NCI-H187 treated with DMSO at 0.1 percent for 48 hours (cell line): Measurements from ENCODE around the gene PGRMC2.

ENCODE experiments used
- DNase-seq: peaks from one replicate; lab custom pipeline; 2025; lab: John Stamatoyannopoulos, UW

The PGRMC2 gene

DNA sequence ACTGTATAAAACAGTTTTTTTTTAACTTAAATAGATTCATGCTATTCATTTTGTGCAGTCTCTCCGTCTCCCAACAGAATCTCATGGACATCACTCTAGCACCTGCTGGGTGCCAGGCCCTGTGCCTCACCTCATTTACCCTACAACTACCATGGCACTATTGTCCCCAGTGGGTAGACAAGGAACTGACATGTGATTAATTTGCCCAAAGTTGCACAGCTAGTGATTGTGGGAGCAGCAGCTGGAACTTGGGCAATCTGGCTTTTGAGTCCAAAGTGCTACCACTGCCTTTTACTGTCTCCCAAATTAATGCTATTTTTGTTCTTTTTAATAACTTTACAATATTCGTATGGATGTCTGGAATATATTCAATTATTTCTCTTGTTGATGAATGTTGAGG lies 11.2 kb upstream of the PGRMC2 start:
- DNase-seq = no peak

GRCh38 chr4:128298146-128298758 lies 10.6 kb upstream of the PGRMC2 start:
- DNase-seq = no peak

- no peak for DNase-seq
Measured at GRCh38 chr4:128295255-128295654, 7.6 kb upstream of the PGRMC2 start.

DNA sequence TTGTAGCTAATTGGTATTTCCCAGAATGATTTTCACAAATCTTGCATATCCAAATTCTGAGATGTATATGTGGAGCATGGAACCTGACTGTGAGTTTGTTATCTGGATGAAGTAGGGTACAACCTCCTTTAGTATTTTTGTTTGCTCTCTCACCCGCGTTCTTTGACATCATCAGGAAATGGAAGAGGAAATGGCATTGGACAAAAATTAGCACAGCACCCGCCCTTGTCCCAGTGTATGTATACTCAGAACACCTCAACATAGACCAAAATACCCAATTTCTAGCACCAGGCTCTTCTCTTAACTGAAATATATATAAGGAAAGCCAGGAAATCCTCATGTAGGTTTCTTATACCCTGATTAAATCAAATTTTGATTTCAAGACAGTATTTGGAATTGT lies 6.9 kb upstream of the PGRMC2 start:
- no peak for DNase-seq

GRCh38 chr4:128292349-128292748 lies 4.7 kb upstream of the PGRMC2 start:
- DNase-seq = no peak

DNA sequence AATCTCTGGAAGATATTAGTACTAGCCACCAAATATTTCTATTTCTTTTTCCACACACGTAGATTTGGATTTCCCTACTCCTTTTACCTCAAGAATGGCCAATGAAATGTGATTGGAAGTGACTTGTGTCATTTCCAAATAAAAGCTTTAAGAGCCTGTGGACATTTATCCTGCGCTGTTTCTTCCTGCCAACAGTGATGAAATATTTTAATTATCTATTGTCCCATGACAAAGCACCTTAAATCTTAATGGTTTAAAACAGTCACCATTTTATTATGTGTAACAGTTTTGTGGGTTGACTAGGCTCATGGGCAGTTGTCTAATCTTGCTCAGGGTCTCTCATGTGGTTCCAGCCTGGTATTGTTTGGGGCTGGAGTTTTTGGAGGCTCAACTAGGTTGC lies 3.5 kb upstream of the PGRMC2 start:
- DNase-seq = no peak

- no peak for DNase-seq
Measured at GRCh38 chr4:128290526-128290925, 2.9 kb upstream of the PGRMC2 start.

- no peak for DNase-seq
Measured at GRCh38 chr4:128289523-128290158, 2.0 kb upstream of the PGRMC2 start.

GRCh38 chr4:128288689-128289106 lies 1.1 kb upstream of the PGRMC2 start:
- no peak for DNase-seq

DNA sequence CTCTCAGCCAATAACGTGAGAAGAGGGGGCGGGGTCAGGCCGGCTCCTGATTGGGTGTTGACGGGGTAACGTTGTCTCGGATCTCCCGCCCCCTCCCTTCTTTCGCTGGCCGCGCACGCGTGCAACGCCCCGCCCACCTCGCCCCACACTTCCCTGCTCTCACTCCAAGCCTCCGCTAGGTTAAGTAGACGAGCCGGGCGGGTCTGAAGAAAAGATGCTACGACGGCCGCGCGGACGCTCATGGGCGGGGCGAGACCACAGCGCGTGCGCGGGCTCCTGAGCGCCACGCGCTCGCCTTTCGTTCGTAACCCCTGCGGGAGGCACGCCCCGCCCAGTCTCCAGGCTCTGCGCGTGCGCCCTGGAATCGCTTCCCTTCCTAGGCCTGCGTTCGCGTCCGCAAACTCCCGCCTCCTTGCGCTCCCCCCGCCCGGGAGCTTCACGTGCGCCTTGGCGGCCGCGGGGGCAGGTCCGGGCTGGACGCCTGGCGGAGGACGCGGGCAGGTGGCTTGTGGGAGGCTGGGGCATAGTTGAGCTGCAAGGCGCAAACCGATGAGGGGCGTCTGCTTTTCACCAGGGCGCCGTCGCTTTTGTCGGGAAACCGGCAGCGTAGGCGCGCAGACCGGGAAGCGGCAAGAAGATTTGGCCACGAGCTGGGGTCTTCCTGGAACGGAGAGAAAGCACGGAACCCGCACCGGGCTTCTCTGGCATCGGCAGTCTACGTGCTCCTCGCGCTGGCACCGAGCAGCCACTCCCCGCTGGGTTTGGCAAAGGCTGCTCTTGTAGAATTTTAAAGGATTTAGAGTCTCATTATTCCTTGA lies 467 bp upstream of the PGRMC2 start:
- DNase-seq = peak; percentile 96

- DNase-seq = no peak
Measured at GRCh38 chr4:128286474-128287058, 1.0 kb downstream of the PGRMC2 start.

DNA sequence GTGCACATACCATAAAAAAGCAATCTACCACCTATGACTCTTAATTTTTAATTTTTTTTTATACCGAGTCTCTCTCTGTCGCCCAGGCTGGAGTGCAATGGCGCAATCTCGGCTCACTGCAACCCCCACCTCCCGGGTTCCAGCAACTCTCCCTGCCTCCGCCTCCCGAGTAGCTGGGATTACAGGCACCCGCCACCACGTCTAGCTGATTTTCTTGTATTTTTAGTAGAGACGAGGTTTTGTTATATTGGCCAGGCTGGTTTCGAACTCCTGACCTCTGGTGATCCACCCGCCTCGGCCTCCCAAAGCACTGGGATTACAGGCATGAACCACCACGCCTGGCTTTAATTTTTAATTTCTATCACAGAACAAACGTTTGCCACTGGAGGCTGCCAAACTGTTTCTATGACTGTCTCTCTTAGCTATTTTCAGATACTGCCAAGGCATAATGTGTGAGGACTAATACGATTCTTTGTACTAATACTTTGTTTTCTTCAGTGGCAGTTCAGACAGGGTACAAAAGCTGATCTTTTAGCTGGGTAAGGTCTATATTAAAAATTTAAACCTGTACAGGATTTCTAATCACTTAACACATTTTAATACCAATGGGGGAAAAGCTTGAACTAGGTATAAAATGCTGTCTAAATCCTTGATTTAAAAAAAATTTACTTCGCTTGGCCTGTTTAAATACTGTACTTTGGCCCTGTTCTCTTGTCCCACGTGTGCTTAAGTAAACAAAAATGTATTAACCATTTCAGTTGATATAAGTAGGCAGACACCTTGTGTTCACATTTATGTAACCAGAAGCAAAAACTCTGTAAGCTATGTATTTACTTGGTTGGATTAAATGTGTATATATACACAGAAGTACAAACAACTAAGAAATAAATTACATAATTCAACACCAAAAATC lies 2.3 kb downstream of the PGRMC2 start:
- no peak for DNase-seq

DNA sequence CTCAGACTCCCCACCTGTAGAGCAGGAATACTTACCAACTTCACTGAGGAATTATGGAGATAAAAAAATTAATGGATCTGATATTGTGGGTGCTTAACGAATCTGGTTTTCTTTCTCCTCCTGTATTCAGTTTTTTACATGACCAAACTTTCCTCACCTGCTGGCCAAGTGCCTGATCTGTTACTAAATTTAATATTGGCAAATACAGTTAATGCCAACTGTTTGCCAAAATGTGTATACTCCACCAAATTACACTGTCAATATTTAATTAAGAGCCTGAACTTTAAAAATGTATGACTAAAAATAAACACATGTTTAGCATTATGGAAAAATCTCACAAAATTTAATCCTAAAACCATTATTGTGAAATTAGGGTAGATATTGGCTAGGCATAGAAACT lies 3.3 kb downstream of the PGRMC2 start:
- no peak for DNase-seq

- no peak for DNase-seq
Measured at GRCh38 chr4:128283071-128283470, 4.5 kb downstream of the PGRMC2 start.

GRCh38 chr4:128282516-128282915 lies 5.1 kb downstream of the PGRMC2 start:
- no peak for DNase-seq

DNA sequence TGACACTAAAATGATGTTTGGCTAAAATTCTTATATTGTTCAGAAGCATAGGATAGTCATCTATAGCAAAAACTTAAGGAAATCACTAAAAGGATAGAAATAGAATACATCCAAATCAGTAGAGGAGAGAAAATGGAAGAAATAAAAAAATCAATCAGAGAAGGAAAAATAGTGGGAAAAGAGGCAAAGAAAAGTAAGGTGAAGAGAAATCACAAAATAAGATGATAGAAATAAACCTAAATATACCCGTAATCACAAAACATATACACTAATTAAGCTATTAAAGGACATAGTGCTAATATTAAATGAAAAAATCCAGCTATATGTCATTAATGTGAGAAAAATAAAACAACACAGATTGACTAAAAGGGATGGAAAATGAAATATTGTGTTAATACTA lies 6.3 kb downstream of the PGRMC2 start:
- DNase-seq = no peak

DNA sequence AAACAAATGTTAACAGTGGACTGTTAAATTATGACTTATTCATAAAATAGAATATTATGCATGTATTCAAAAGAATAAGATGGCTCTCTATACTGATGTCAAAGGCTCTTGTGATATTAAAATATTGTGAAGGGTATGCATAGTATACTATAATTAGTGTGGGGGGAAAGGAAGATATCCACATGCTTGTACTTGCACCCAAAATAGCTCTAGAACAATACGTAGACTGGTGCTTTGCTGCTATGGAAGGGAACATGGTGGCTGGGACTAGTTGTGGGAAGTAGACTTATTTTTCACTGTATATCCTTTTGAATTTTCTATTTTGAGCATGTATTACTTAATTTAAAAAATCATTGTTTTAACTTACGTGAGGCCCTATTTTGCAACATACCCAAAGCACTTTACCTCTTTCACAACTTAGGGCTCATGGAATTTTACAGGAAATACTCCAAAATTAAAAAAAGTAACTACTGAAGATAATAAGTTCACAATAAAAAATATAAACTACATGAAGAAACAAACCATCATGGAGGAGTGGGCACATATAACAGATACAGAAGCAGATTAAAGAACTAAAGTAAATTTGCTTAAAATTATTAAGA lies 7.9 kb downstream of the PGRMC2 start:
- DNase-seq = no peak

GRCh38 chr4:128277856-128278255 lies 9.8 kb downstream of the PGRMC2 start:
- no peak for DNase-seq

- no peak for DNase-seq
Measured at GRCh38 chr4:128275346-128275745, 12.3 kb downstream of the PGRMC2 start.

DNA sequence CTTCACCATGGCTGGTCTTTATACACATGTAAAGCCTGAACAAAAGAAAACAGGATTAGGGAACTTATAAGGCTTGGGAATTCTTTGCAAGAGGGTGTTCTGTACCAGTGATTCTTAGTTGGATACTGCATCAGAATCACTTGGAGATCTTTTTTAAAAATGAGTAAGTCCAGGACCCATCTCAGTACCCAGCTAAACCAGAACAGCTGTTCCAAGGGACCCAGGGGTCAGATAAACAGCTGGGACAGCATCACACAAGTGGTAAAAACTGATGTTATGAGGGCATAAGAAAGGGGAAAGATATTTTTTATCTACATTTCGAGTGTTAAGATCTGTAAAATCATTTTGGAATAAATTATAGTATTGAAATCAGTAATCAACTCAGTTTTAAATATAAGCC lies 16.1 kb downstream of the PGRMC2 start:
- no peak for DNase-seq

GRCh38 chr4:128268970-128269369 lies 18.6 kb downstream of the PGRMC2 start:
- no peak for DNase-seq
